ENCODE results near the gene PCBP2. TPM values are rescaled to one million over a fixed set of nuclear protein-coding genes. Genes with fewer than 3 reads are reported as not detected.

PCBP2 gene
- 454 and 500 TPM in 2 replicates for total RNA-seq (2013; cell fraction: nucleolus; rRNA removed)
- total RNA-seq (2014; rRNA removed) (155 and 164 TPM in 2 replicates), total RNA-seq (2014; rRNA removed; fragmentation: Illumina TruSeq; extraction: Trizol) (162 and 177 TPM in 2 replicates), total RNA-seq (2021) (803 and 817 TPM in 2 replicates), polyA plus RNA-seq (2011; rRNA removed) (276 and 336 TPM in 2 replicates), polyA plus RNA-seq (2014; fragmentation: Illumina TruSeq; extraction: Trizol) (629 and 689 TPM in 2 replicates), polyA plus RNA-seq (2014; fragmentation: Nextera tagmentation; extraction: Ambion mirVana) (100 to 1,000 TPM; 318 to 348 TPM), polyA plus RNA-seq (2014; rRNA removed) (337 and 342 TPM in 2 replicates), polyA plus RNA-seq (2016; fragmentation: Nextera tagmentation; extraction: Ambion mirVana) (100 to 1,000 TPM; 109 to 127 TPM), polyA minus RNA-seq (2011; rRNA and poly(A)+ RNA removed) (693 and 777 TPM in 2 replicates), Bru-seq, nascent RNA (percentile 98 among the genes with signal in this experiment), BruChase-seq, experiment 1, labeled RNA remaining after a 6-hour chase (percentile 99 among the genes with signal in this experiment), BruChase-seq, experiment 2, labeled RNA remaining after a 2-hour chase (percentile 99 among the genes with signal in this experiment)
- polyA plus RNA-seq (2011; ENCODE audit: low read depth): 722 TPM
- polyA plus RNA-seq (2011; cell fraction: cytosol; rRNA removed): 364 and 463 TPM in 2 replicates
- 570 and 649 TPM in 2 replicates for polyA plus RNA-seq (2011; cell fraction: nucleus; rRNA removed)
- polyA plus RNA-seq (2012): 822 and 853 TPM in 2 replicates
- 382 and 437 TPM in 2 replicates for polyA minus RNA-seq (2011; cell fraction: cytosol; rRNA and poly(A)+ RNA removed)
- polyA minus RNA-seq (2011; cell fraction: nucleus; rRNA and poly(A)+ RNA removed): 188 and 293 TPM in 2 replicates
- long read RNA-seq, experiment 1, transcript PCBP2-201 (14 exons, 1,730 nt): minor isoform, 5 of 63 reads
- long read RNA-seq, experiment 1, transcript PCBP2-207 (15 exons, 1,457 nt): major isoform, 6 of 63 reads
- long read RNA-seq, experiment 1, partial matches to known transcripts: 13 of 63 reads
- long read RNA-seq, experiment 1, other reads (novel, unspliced or antisense): 27 of 63 reads
- long read RNA-seq, experiment 2, transcript PCBP2-209 (3 exons, 1,696 nt): major isoform, 18 of 157 reads
- long read RNA-seq, experiment 2, transcript PCBP2-201 (14 exons, 1,730 nt): minor isoform, 8 of 157 reads
- long read RNA-seq, experiment 2, partial matches to known transcripts: 103 of 157 reads
- long read RNA-seq, experiment 2, other reads (novel, unspliced or antisense): 18 of 157 reads

DNA sequence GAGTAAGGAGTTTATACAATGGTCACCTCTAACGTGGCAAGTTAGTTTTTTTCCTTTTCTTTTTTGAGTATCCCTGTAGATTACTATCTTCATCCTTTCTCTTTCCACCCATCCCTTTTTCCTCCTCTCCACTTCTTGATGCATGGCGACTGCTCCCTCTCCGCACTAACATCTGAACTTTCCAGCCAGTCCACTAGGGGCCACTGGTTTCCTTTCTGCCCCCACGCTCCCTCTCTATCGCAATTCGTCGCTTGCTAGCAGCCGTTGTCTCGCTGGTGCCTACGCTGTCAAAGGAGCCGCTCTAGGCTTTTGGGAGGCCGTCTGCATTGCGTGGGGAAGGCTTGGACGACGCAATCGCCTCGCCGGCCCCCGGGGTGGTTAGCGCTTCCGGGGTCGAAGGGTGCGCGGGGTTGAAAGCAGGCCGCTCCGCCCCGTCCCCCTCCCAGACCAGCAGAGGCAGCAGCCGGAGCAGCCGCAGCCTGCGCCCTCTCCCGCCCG lies at the start of gene PCBP2:
Gene PCBP2 (plus strand): TSS at position 442 of the 498 bp plus-strand sequence. CDS start 2,699 bp downstream, outside the sequence.
- FAIRE-seq (peak; percentile 96), ATAC-seq (peak; percentile 97), DNase-seq (ENCODE audit: low read depth, low spot score) (peak; percentile 96)
- WGBS (ENCODE audit: insufficient coverage, insufficient replicate concordance, low lambda C conversion rate, missing lambda C conversion rate): under 1% methylated on average over 30 of the region's 32 CpGs
- peaks cover 5% of the 10 kb centered on the region for H3K4me1 ChIP-seq (ENCODE audit: control insufficient read depth, insufficient read depth, low read length)
- in situ Hi-C loops (cut with MboI) (no loop called here), intact Hi-C loops (cut with micrococcal nuclease; ENCODE audit: unreplicated experiment) (loop anchor here (2.0 to 5.0 kb wide), 2 partner anchors 51 to 71 kb away; partner anchors contain the start of genes SP1 and TARBP2)
- peaks cover 4 to 25% of the 10 kb centered on the region in 2 experiments for H3K36me3 ChIP-seq (ENCODE audit: control insufficient read depth in 2 of 2, insufficient read depth in 2 of 2, low read length in 1 of 2)
- BruUV-seq (replicated peaks): no TSS peak
- peak within 1 kb of the TSS; percentile 86 for H2AFZ ChIP-seq (ENCODE audit: control insufficient read depth, low read depth, low read length)
- ChIA-PET RAD21 (ENCODE audit: unreplicated experiment) (interaction anchor here (1.0 kb wide), 1 partner anchor 49 kb away, joined by 4 read pairs; the partner anchor contains the start of gene TARBP2), CTCF (interaction anchor here (0.6 to 2.2 kb wide), 7 partner anchors 14 to 131 kb away, joined by 3 to 7 read pairs (median 4); partner anchors contain the start of genes MAP3K12 and TARBP2), SMC1A (ENCODE audit: uncharacterized antibody, unreplicated experiment) (interaction anchor here (1.8 kb wide), 1 partner anchor 19 kb away, joined by 5 read pairs; no protein-coding TSS in a partner anchor), POLR2A (interaction anchor here (1.4 kb wide), 1 partner anchor 73 kb away, joined by 10 read pairs; the partner anchor contains the start of gene SP1)
- no peaks in the 10 kb centered on the region for H3K9me3 ChIP-seq (replicated peaks; ENCODE audit: control insufficient read depth, insufficient read depth, low read length)
- peak within 1 kb of the TSS; percentile 96 for H3K9ac ChIP-seq (ENCODE audit: control insufficient read depth, insufficient read depth, low read length)
- H3K79me2 ChIP-seq (ENCODE audit: control insufficient read depth, insufficient read depth, low read length): peaks cover 43% of the 10 kb centered on the region
- H4K20me1 ChIP-seq (ENCODE audit: control insufficient read depth, insufficient read depth): peaks cover 9% of the 10 kb centered on the region
- peak within 1 kb of the TSS; percentile 97 for H3K4me3 ChIP-seq
- H3K27ac ChIP-seq (ENCODE audit: control insufficient read depth, insufficient read depth): peak within 1 kb of the TSS; percentile 92
- H3K27me3 ChIP-seq (replicated peaks in 1 of 2; ENCODE audit: control insufficient read depth in 2 of 2, insufficient read depth in 2 of 2, low read length in 1 of 2): no peaks in the 10 kb centered on the region
- H3K4me2 ChIP-seq (ENCODE audit: control insufficient read depth, insufficient read depth): peak within 1 kb of the TSS; percentile 83
- TF ChIP-seq NR2C2 (IDR thresholded peaks at IDR 0.05; ENCODE audit: borderline replicate concordance, control insufficient read depth, insufficient read length, low read depth) (peak; percentile 80), IKZF2 (IDR thresholded peaks at IDR 0.05) (peak; percentile 21 to 49; a peak in 3 of 4 replicates), STAT1 (conservative IDR thresholded peaks at IDR 0.05) (peak; percentile 94), ESRRA (IDR thresholded peaks at IDR 0.05; ENCODE audit: low read length) (0 out of 2 replicates have a peak, but pooled peaks have one; percentile 25), TCF7 (IDR thresholded peaks at IDR 0.05; ENCODE audit: borderline replicate concordance) (no peak), BRCA1 (IDR thresholded peaks at IDR 0.05; ENCODE audit: low read depth, low read length) (no peak), POU2F2 (IDR thresholded peaks at IDR 0.05; ENCODE audit: borderline replicate concordance, low read depth, low read length) (peak; percentile 73; the same call in 1 of the 3 replicates), SP1 (IDR thresholded peaks at IDR 0.05; ENCODE audit: low read depth, low read length) (peak; percentile 33), GABPA (IDR thresholded peaks at IDR 0.05; ENCODE audit: low read depth) (peak; percentile 91)
- TF ChIP-seq, protein P1, sequence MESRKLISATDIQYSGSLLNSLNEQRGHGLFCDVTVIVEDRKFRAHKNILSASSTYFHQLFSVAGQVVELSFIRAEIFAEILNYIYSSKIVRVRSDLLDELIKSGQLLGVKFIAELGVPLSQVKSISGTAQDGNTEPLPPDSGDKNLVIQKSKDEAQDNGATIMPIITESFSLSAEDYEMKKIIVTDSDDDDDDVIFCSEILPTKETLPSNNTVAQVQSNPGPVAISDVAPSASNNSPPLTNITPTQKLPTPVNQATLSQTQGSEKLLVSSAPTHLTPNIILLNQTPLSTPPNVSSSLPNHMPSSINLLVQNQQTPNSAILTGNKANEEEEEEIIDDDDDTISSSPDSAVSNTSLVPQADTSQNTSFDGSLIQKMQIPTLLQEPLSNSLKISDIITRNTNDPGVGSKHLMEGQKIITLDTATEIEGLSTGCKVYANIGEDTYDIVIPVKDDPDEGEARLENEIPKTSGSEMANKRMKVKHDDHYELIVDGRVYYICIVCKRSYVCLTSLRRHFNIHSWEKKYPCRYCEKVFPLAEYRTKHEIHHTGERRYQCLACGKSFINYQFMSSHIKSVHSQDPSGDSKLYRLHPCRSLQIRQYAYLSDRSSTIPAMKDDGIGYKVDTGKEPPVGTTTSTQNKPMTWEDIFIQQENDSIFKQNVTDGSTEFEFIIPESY (IDR thresholded peaks at IDR 0.05): no peak
- TF ChIP-seq, protein P2, sequence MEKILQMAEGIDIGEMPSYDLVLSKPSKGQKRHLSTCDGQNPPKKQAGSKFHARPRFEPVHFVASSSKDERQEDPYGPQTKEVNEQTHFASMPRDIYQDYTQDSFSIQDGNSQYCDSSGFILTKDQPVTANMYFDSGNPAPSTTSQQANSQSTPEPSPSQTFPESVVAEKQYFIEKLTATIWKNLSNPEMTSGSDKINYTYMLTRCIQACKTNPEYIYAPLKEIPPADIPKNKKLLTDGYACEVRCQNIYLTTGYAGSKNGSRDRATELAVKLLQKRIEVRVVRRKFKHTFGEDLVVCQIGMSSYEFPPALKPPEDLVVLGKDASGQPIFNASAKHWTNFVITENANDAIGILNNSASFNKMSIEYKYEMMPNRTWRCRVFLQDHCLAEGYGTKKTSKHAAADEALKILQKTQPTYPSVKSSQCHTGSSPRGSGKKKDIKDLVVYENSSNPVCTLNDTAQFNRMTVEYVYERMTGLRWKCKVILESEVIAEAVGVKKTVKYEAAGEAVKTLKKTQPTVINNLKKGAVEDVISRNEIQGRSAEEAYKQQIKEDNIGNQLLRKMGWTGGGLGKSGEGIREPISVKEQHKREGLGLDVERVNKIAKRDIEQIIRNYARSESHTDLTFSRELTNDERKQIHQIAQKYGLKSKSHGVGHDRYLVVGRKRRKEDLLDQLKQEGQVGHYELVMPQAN (conservative IDR thresholded peaks at IDR 0.05): no peak
- TF ChIP-seq, protein P3, sequence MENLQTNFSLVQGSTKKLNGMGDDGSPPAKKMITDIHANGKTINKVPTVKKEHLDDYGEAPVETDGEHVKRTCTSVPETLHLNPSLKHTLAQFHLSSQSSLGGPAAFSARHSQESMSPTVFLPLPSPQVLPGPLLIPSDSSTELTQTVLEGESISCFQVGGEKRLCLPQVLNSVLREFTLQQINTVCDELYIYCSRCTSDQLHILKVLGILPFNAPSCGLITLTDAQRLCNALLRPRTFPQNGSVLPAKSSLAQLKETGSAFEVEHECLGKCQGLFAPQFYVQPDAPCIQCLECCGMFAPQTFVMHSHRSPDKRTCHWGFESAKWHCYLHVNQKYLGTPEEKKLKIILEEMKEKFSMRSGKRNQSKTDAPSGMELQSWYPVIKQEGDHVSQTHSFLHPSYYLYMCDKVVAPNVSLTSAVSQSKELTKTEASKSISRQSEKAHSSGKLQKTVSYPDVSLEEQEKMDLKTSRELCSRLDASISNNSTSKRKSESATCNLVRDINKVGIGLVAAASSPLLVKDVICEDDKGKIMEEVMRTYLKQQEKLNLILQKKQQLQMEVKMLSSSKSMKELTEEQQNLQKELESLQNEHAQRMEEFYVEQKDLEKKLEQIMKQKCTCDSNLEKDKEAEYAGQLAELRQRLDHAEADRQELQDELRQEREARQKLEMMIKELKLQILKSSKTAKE (IDR thresholded peaks at IDR 0.05; ENCODE audit: low read depth, poor library complexity, severe bottlenecking): no peak

Data from GM12878 (cell line).